GM12872 (cell line): Measurements from ENCODE around the gene IL24.

Experiments used
- CTCF ChIP-seq: IDR thresholded peaks from 3 replicates; pipeline ENCODE4 v1.5.1; 2011; ENCODE audit warnings: low read depth, mild to moderate bottlenecking, low read length, moderate library complexity; ENCODE audit not compliant: insufficient read depth

Gene IL24

GRCh38 chr1:206907304-206907991 lies 10.2 kb downstream of the IL24 start:
- TF ChIP-seq CTCF = peak; percentile 25; the same call in 1 of the 3 replicates

- no peak for TF ChIP-seq CTCF
These were observed 10.8 kb downstream of the IL24 start for GRCh38 chr1:206908038-206908437.

GRCh38 chr1:206909161-206909882 lies 12.1 kb downstream of the IL24 start:
- no peak for TF ChIP-seq CTCF

GRCh38 chr1:206909883-206910318 lies 12.7 kb downstream of the IL24 start:
- TF ChIP-seq CTCF = no peak

GRCh38 chr1:206911064-206911663 lies 13.9 kb downstream of the IL24 start:
- TF ChIP-seq CTCF = peak; percentile 64

GRCh38 chr1:206912445-206913095 lies 15.3 kb downstream of the IL24 start:
- TF ChIP-seq CTCF = peak; percentile 83

GRCh38 chr1:206913766-206914537 lies 16.7 kb downstream of the IL24 start:
- TF ChIP-seq CTCF = no peak
